K562 (cell line): Measurements from ENCODE around the gene SRSF11.
A peak's percentile ranks its signal among the peaks of the same experiment; 100 is the strongest.

Experiments used
- CEBPB ChIP-seq: fragments of 450-650 bp; IDR thresholded peaks from 2 replicates; pipeline ENCODE4 v1.6.1; 2016; ENCODE audit warnings: missing genetic modification characterization, missing compliant biosample characterization
- COPS2 ChIP-seq: fragments of 450-650 bp; conservative IDR thresholded peaks from 2 replicates; pipeline ENCODE4 v1.6.1; 2016; ENCODE audit warnings: mild to moderate bottlenecking, moderate library complexity
- MAZ ChIP-seq, 2 experiments: fragments of 450-650 bp in 1 of 2; sonication (generic) in 1 of 2; formaldehyde crosslinking; IDR thresholded peaks in 1 of 2; conservative IDR thresholded peaks in 1 of 2; 2 replicates each; pipeline versions ENCODE4 v1.4.0 to v1.5.0; 2020; ENCODE audit warnings: mild to moderate bottlenecking in 1 of 2, missing genetic modification reagents in 1 of 2
- POLR2AphosphoS2 ChIP-seq: IDR thresholded peaks from 2 replicates; pipeline ENCODE4 v1.6.1; 2012; ENCODE audit warnings: low read length, improper control_type of control experiment
- RAD21 ChIP-seq, 2 experiments: fragments of 250-450 bp in 1 of 2; fragments of 450-650 bp in 1 of 2; sonication (Bioruptor Pico) in 1 of 2; formaldehyde crosslinking in 1 of 2; IDR thresholded peaks in 1 of 2; conservative IDR thresholded peaks in 1 of 2; 2 replicates each; pipeline versions ENCODE4 v1.4.0 to v1.8.0; 2020 to 2022; ENCODE audit warnings: mild to moderate bottlenecking in 2 of 2, moderate library complexity in 1 of 2
- RFX7 ChIP-seq: fragments of 250-450 bp; sonication (Bioruptor Pico); IDR thresholded peaks from 2 replicates; pipeline ENCODE4 v1.5.1; 2021; ENCODE audit warnings: mild to moderate bottlenecking
- SIX5 ChIP-seq, 2 experiments: IDR thresholded peaks; 2 replicates each; pipeline ENCODE4 v1.6.1; 2011; ENCODE audit warnings: low read length in 2 of 2, borderline replicate concordance in 1 of 2, low read depth in 1 of 2, mild to moderate bottlenecking in 1 of 2, moderate library complexity in 1 of 2; ENCODE audit not compliant: insufficient read depth in 1 of 2
- TBP ChIP-seq: optimal IDR thresholded peaks from 2 replicates; pipeline ENCODE3; 2011; ENCODE audit warnings: low read depth, low read length, improper control_type of control experiment
- ZBTB33 ChIP-seq: sonication (generic); formaldehyde crosslinking; IDR thresholded peaks from 2 replicates; pipeline ENCODE4 v1.8.1; 2023; ENCODE audit warnings: mild to moderate bottlenecking, missing genetic modification reagents
- ZNF184 ChIP-seq: sonication (generic); formaldehyde crosslinking; IDR thresholded peaks from 2 replicates; pipeline ENCODE4 v1.5.0; 2020; ENCODE audit warnings: missing genetic modification reagents
- ZNF766 ChIP-seq: fragments of 200-800 bp; sonication (Bioruptor generic); conservative IDR thresholded peaks from 2 replicates; pipeline ENCODE4 v1.6.1; 2016; ENCODE audit warnings: missing genetic modification characterization, missing compliant biosample characterization
- TF ChIP-seq, protein P1 (sequence below), 2 experiments: fragments of 450-650 bp; formaldehyde crosslinking in 1 of 2; IDR thresholded peaks; 2 replicates each; pipeline versions ENCODE4 v1.4.0 to v1.6.1; 2014 to 2020; ENCODE audit warnings: mild to moderate bottlenecking in 2 of 2, borderline replicate concordance in 1 of 2, low read depth in 1 of 2
- TF ChIP-seq, protein P2 (sequence below), 3 experiments: IDR thresholded peaks in 2 of 3; conservative IDR thresholded peaks in 1 of 3; 2 replicates each; pipeline ENCODE4 v1.5.1; 2011 to 2012; ENCODE audit warnings: low read length in 3 of 3, mild to moderate bottlenecking in 3 of 3, control low read depth in 2 of 3, improper control_type of control experiment in 1 of 3, inconsistent platforms in 1 of 3, low read depth in 1 of 3, mixed read lengths in 1 of 3, moderate library complexity in 1 of 3; ENCODE audit not compliant: insufficient read depth in 2 of 3

GRCh38 chr1:70221238-70222121 is at the start of gene SRSF11:
- TF ChIP-seq ZNF184 (CRISPR knock-in tag) (no peak), SIX5 (IDR thresholded peaks at IDR 0.05; ENCODE audit: borderline replicate concordance in 1 of 2, insufficient read depth in 1 of 2, low read depth in 1 of 2, low read length in 2 of 2) (no peak), RFX7 (CRISPR knock-in tag) (no peak), COPS2 (no peak), RAD21 (CRISPR knock-in tag; conservative IDR thresholded peaks at IDR 0.05 in 1 of 2, IDR thresholded peaks at IDR 0.05 in 1 of 2) (no peak), ZNF766 (CRISPR knock-in tag) (no peak), CEBPB (tag) (no peak), MAZ (CRISPR knock-in tag; conservative IDR thresholded peaks at IDR 0.05 in 1 of 2, IDR thresholded peaks at IDR 0.05 in 1 of 2) (peak; percentile 71 to 82; a peak in 3 of 4 replicates), ZBTB33 (CRISPR knock-in tag) (no peak), POLR2AphosphoS2 (no peak; the same call in 1 of the 2 replicates), TBP (peak; percentile 64)
- TF ChIP-seq, protein P1, sequence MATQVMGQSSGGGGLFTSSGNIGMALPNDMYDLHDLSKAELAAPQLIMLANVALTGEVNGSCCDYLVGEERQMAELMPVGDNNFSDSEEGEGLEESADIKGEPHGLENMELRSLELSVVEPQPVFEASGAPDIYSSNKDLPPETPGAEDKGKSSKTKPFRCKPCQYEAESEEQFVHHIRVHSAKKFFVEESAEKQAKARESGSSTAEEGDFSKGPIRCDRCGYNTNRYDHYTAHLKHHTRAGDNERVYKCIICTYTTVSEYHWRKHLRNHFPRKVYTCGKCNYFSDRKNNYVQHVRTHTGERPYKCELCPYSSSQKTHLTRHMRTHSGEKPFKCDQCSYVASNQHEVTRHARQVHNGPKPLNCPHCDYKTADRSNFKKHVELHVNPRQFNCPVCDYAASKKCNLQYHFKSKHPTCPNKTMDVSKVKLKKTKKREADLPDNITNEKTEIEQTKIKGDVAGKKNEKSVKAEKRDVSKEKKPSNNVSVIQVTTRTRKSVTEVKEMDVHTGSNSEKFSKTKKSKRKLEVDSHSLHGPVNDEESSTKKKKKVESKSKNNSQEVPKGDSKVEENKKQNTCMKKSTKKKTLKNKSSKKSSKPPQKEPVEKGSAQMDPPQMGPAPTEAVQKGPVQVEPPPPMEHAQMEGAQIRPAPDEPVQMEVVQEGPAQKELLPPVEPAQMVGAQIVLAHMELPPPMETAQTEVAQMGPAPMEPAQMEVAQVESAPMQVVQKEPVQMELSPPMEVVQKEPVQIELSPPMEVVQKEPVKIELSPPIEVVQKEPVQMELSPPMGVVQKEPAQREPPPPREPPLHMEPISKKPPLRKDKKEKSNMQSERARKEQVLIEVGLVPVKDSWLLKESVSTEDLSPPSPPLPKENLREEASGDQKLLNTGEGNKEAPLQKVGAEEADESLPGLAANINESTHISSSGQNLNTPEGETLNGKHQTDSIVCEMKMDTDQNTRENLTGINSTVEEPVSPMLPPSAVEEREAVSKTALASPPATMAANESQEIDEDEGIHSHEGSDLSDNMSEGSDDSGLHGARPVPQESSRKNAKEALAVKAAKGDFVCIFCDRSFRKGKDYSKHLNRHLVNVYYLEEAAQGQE (IDR thresholded peaks at IDR 0.05; ENCODE audit: borderline replicate concordance): no peak
- TF ChIP-seq, protein P1 (CRISPR knock-in tag; IDR thresholded peaks at IDR 0.05; ENCODE audit: low read depth): no peak
- TF ChIP-seq, protein P2, sequence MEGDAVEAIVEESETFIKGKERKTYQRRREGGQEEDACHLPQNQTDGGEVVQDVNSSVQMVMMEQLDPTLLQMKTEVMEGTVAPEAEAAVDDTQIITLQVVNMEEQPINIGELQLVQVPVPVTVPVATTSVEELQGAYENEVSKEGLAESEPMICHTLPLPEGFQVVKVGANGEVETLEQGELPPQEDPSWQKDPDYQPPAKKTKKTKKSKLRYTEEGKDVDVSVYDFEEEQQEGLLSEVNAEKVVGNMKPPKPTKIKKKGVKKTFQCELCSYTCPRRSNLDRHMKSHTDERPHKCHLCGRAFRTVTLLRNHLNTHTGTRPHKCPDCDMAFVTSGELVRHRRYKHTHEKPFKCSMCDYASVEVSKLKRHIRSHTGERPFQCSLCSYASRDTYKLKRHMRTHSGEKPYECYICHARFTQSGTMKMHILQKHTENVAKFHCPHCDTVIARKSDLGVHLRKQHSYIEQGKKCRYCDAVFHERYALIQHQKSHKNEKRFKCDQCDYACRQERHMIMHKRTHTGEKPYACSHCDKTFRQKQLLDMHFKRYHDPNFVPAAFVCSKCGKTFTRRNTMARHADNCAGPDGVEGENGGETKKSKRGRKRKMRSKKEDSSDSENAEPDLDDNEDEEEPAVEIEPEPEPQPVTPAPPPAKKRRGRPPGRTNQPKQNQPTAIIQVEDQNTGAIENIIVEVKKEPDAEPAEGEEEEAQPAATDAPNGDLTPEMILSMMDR (IDR thresholded peaks at IDR 0.05 in 2 of 3, conservative IDR thresholded peaks at IDR 0.05 in 1 of 3; ENCODE audit: insufficient read depth in 2 of 3, low read depth in 1 of 3, low read length in 3 of 3): peak; percentile 3 to 26 (median 10); a peak in 2 of 6 replicates
